ENCODE results near the gene VTN. TPM values are rescaled to one million over a fixed set of nuclear protein-coding genes. Genes with fewer than 3 reads are reported as not detected.

Gene VTN
- not detected in 2 replicates for total RNA-seq

GRCh38 chr17:28370035-28370743 is at the start of gene VTN:
Gene VTN (minus strand): TSS chr17:28370307. CDS start chr17:28370203, 104 bp downstream.

GRCh38 chr17:28405632-28406472 is 35.7 kb upstream of the VTN start, which contains the start of gene SLC46A1:
Gene SLC46A1 (minus strand): TSS chr17:28406212. CDS start chr17:28406114, 98 bp downstream.

GRCh38 chr17:28371245-28372202 is 1.4 kb upstream of the VTN start, which contains the start of gene SARM1:
Gene SARM1 (plus strand): TSS chr17:28371694. CDS start chr17:28372033, 339 bp downstream.

GRCh38 chr17:28364665-28365363 is 5.3 kb downstream of the VTN start, which contains the start of gene SEBOX:
Gene SEBOX (minus strand): TSS chr17:28365199. CDS start chr17:28365151, 48 bp downstream.

GRCh38 chr17:28357061-28357900 is 12.8 kb downstream of the VTN start, which contains the start of gene POLDIP2:
Gene POLDIP2 (minus strand): TSS chr17:28357527. CDS start chr17:28357448, 79 bp downstream.

GRCh38 chr17:28335201-28335958 is 34.7 kb downstream of the VTN start, which contains the start of the genes IFT20 and TNFAIP1:
Gene IFT20 (minus strand): TSS chr17:28335472. CDS start chr17:28331985, 3,487 bp downstream.
Gene TNFAIP1 (plus strand): TSS chr17:28335761. CDS start chr17:28339522, 3,761 bp downstream.

GRCh38 chr17:28318759-28319597 is 51.1 kb downstream of the VTN start, which contains the start of gene TMEM97:
Gene TMEM97 (plus strand): TSS chr17:28319200. CDS start chr17:28319240, 40 bp downstream.

Other genes starting within 250 kb of the VTN start
- 14.3 and 18.0 TPM in 2 replicates for gene TMEM97, start 51.1 kb downstream of the VTN start, total RNA-seq
- gene IFT20, start 34.8 kb downstream of the VTN start, total RNA-seq, result 37.8 and 42.5 TPM in 2 replicates
- 37.8 TPM in 2 replicates for gene TNFAIP1, start 34.5 kb downstream of the VTN start, total RNA-seq
- gene POLDIP2, start 12.8 kb downstream of the VTN start, total RNA-seq, result 86.5 and 89.1 TPM in 2 replicates
- not detected in 2 replicates for gene SEBOX, start 5.1 kb downstream of the VTN start, total RNA-seq
- 20.0 and 25.6 TPM in 2 replicates for gene SARM1, start 1.4 kb upstream of the VTN start, total RNA-seq
- gene SLC46A1, start 35.9 kb upstream of the VTN start, total RNA-seq, result 6.8 and 7.1 TPM in 2 replicates
- not detected in 2 replicates for gene SLC13A2, start 103.3 kb upstream of the VTN start, total RNA-seq
- gene FOXN1, start 136.0 kb upstream of the VTN start, total RNA-seq, result not detected in 2 replicates
- 20.4 and 22.0 TPM in 2 replicates for gene UNC119, start 182.3 kb upstream of the VTN start, total RNA-seq
- 60.2 and 61.0 TPM in 2 replicates for gene PIGS, start 201.2 kb upstream of the VTN start, total RNA-seq
- gene ALDOC, start 206.6 kb upstream of the VTN start, total RNA-seq, result 56.8 and 65.1 TPM in 2 replicates
- 5.4 and 6.2 TPM in 2 replicates for gene SPAG5, start 228.7 kb upstream of the VTN start, total RNA-seq
- 2.1 and 4.7 TPM in 2 replicates for gene RSKR, start 243.9 kb upstream of the VTN start, total RNA-seq